MM.1S (cell line): ENCODE results near the gene INTS4.

Experiments
- DNase-seq: peaks from one replicate; pipeline ENCODE4 v3.0.0-alpha.2; 2015
- H2AFZ ChIP-seq: fragments of 300-600 bp; sonication (generic); 2 replicates; pipeline ENCODE4 v1.6.0; 2016; ENCODE audit warnings: antibody characterized with exemption, low read length
- H3F3A ChIP-seq: fragments of 300-600 bp; sonication (generic); 2 replicates; pipeline ENCODE4 v1.6.1; 2016; ENCODE audit warnings: mild to moderate bottlenecking, antibody characterized with exemption, low read length, moderate library complexity, mixed read lengths; ENCODE audit not compliant: insufficient read depth
- H3K27ac ChIP-seq: fragments of 300-600 bp; sonication (generic); 2 replicates; pipeline ENCODE4 v1.5.1; 2016; ENCODE audit warnings: mild to moderate bottlenecking, low read length
- H3K27me3 ChIP-seq: fragments of 300-600 bp; sonication (generic); replicated peaks from 2 replicates; pipeline ENCODE4 v1.6.0; 2016; ENCODE audit warnings: low read length; ENCODE audit not compliant: insufficient read depth
- H3K36me3 ChIP-seq: fragments of 300-600 bp; sonication (generic); replicated peaks from 2 replicates; pipeline ENCODE4 v1.6.1; 2016; ENCODE audit warnings: mild to moderate bottlenecking, low read length, mixed read lengths; ENCODE audit not compliant: insufficient read depth
- H3K4me1 ChIP-seq: fragments of 300-600 bp; sonication (generic); 2 replicates; pipeline ENCODE4 v1.6.1; 2016; ENCODE audit warnings: low read length, mixed read lengths
- H3K4me2 ChIP-seq: fragments of 300-600 bp; sonication (generic); 2 replicates; pipeline ENCODE4 v1.6.0; 2016; ENCODE audit warnings: low read depth, low read length
- H3K4me3 ChIP-seq: fragments of 300-600 bp; sonication (generic); 2 replicates; pipeline ENCODE4 v1.5.1; 2016; ENCODE audit warnings: low read length, mixed read lengths
- H3K79me2 ChIP-seq: fragments of 300-600 bp; sonication (generic); 2 replicates; pipeline ENCODE4 v1.6.1; 2016; ENCODE audit warnings: mixed run types, low read length, mixed read lengths
- H3K9ac ChIP-seq: fragments of 300-600 bp; sonication (generic); 2 replicates; pipeline ENCODE4 v1.6.1; 2016; ENCODE audit warnings: low read length, mixed read lengths
- H3K9me2 ChIP-seq: fragments of 300-600 bp; sonication (generic); replicated peaks from 2 replicates; pipeline ENCODE4 v1.6.1; 2016; ENCODE audit warnings: mild to moderate bottlenecking, low read length, mixed read lengths; ENCODE audit not compliant: insufficient read depth
- H3K9me3 ChIP-seq: fragments of 300-600 bp; sonication (generic); replicated peaks from 2 replicates; pipeline ENCODE4 v1.6.1; 2016; ENCODE audit warnings: mild to moderate bottlenecking, low read length, mixed read lengths; ENCODE audit not compliant: insufficient read depth
- H4K20me1 ChIP-seq: fragments of 300-600 bp; sonication (generic); 2 replicates; pipeline ENCODE4 v1.6.1; 2016; ENCODE audit warnings: mild to moderate bottlenecking, low read length, moderate library complexity, mixed read lengths; ENCODE audit not compliant: insufficient read depth
- EZH2 ChIP-seq: fragments of 300-600 bp; sonication (generic); optimal IDR thresholded peaks from 2 replicates; pipeline ENCODE3; 2017; ENCODE audit warnings: low read depth, mild to moderate bottlenecking, antibody characterized with exemption, low read length, mixed read lengths
- EZH2phosphoT487 ChIP-seq: fragments of 300-600 bp; sonication (generic); IDR thresholded peaks from 2 replicates; pipeline ENCODE4 v1.6.1; 2018; ENCODE audit warnings: antibody characterized with exemption, low read length
- TF ChIP-seq, protein P1 (sequence below): fragments of 300-600 bp; sonication (generic); IDR thresholded peaks from 2 replicates; pipeline ENCODE4 v1.5.1; 2016; ENCODE audit warnings: antibody characterized with exemption, low read length, mixed read lengths

The INTS4 gene

DNA sequence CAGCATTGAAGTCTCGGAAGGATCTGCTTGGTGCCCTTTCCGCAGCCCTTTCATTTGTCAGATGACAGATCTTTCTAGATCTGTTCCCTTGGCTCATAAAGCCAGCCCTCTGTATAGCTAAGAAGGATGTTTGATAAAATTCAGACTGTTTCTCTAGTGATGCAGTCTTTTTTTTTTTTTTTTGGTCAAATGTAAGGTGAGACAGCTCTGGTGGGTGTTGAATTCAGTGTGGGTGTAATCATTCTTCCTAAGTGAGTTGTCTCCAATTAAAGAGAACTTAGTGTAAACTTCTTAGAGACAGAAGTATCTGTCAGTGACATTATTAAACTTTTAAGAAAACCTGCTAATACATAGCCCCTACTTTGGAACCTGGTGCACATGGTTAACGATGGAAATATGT lies 120.3 kb downstream of the INTS4 start:
- H3K36me3 ChIP-seq: no peaks in the 10 kb centered on the region
- H3F3A ChIP-seq: peaks cover 7% of the 10 kb centered on the region
- no peaks in the 10 kb centered on the region for H4K20me1 ChIP-seq
- no peaks in the 10 kb centered on the region for H3K9me2 ChIP-seq
- no peak overlapping the region for H3K4me3 ChIP-seq
- H3K27me3 ChIP-seq: no peaks in the 10 kb centered on the region
- H2AFZ ChIP-seq: no peak overlapping the region
- H3K9ac ChIP-seq: no peak overlapping the region
- no peak overlapping the region for H3K27ac ChIP-seq
- H3K79me2 ChIP-seq: no peaks in the 10 kb centered on the region
- TF ChIP-seq, protein P1, sequence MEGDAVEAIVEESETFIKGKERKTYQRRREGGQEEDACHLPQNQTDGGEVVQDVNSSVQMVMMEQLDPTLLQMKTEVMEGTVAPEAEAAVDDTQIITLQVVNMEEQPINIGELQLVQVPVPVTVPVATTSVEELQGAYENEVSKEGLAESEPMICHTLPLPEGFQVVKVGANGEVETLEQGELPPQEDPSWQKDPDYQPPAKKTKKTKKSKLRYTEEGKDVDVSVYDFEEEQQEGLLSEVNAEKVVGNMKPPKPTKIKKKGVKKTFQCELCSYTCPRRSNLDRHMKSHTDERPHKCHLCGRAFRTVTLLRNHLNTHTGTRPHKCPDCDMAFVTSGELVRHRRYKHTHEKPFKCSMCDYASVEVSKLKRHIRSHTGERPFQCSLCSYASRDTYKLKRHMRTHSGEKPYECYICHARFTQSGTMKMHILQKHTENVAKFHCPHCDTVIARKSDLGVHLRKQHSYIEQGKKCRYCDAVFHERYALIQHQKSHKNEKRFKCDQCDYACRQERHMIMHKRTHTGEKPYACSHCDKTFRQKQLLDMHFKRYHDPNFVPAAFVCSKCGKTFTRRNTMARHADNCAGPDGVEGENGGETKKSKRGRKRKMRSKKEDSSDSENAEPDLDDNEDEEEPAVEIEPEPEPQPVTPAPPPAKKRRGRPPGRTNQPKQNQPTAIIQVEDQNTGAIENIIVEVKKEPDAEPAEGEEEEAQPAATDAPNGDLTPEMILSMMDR: no peak
- no peak for TF ChIP-seq EZH2phosphoT487
- H3K9me3 ChIP-seq: no peaks in the 10 kb centered on the region
- DNase-seq: no peak
- no peak overlapping the region for H3K4me2 ChIP-seq
- H3K4me1 ChIP-seq: peaks cover 9% of the 10 kb centered on the region

DNA sequence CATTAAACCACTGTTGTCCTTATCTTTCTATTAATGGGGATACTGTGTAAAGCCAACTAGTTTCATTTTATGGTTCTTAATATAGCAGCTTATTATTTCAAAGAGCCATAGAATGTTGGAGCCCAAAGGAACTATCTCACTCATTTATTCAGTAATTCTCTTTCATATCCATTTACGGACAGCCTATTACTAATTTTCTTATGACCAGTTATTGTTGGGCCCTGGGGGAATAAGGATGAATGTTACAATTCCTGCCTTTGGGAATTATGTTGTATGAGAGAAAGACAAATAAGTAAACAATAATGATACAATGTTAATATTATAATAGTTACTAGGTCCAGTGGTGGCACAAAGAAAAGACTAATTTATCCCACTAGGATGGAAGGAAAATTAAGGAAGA lies 121.1 kb downstream of the INTS4 start:
- TF ChIP-seq EZH2: no peak
- TF ChIP-seq EZH2phosphoT487: no peak
- TF ChIP-seq, protein P1: no peak
- DNase-seq: no peak
- H3K36me3 ChIP-seq: no peaks in the 10 kb centered on the region
- no peaks in the 10 kb centered on the region; the same call in 1 of the 2 replicates for H3F3A ChIP-seq
- H3K27ac ChIP-seq: no peak overlapping the region
- no peaks in the 10 kb centered on the region for H4K20me1 ChIP-seq
- no peaks in the 10 kb centered on the region for H3K79me2 ChIP-seq
- H3K4me1 ChIP-seq: peaks cover under 1% of the 10 kb centered on the region; the same call in 1 of the 2 replicates
- no peaks in the 10 kb centered on the region for H3K9me2 ChIP-seq
- H3K9me3 ChIP-seq: no peaks in the 10 kb centered on the region
- H3K9ac ChIP-seq: no peak overlapping the region
- H3K27me3 ChIP-seq: no peaks in the 10 kb centered on the region
- no peak overlapping the region for H2AFZ ChIP-seq
- H3K4me2 ChIP-seq: no peak overlapping the region
- no peak overlapping the region for H3K4me3 ChIP-seq

DNA sequence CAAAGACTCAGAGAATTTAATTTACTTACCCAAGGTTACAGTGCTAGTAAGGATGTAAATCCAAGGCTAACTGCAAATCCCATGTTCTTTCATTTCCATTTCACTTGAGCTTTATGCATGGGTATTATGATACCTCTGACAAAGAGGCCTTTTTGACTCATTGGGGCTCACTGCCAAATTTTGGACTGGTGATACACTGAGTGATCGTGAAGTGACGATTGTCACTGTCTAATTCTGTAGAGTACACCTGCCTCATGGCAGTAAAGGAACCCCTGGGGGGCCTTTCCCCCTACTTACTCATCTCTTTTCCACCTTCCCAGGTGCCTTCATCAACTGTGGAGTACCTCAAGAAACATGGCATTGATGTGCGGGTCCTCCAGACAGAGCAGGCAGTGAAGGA lies 122.6 kb downstream of the INTS4 start:
- Histone ChIP-seq H3K4me1 (no peaks in the 10 kb centered on the region), H3K79me2 (no peaks in the 10 kb centered on the region), H3K27ac (no peak overlapping the region), H3K9me3 (no peaks in the 10 kb centered on the region), H3K9ac (no peak overlapping the region), H3K27me3 (no peaks in the 10 kb centered on the region), H4K20me1 (no peaks in the 10 kb centered on the region), H2AFZ (no peak overlapping the region), H3K9me2 (no peaks in the 10 kb centered on the region), H3F3A (no peaks in the 10 kb centered on the region), H3K36me3 (no peaks in the 10 kb centered on the region), H3K4me3 (no peak overlapping the region), H3K4me2 (no peak overlapping the region)
- TF ChIP-seq EZH2: no peak
- no peak for TF ChIP-seq EZH2phosphoT487
- TF ChIP-seq, protein P1: no peak
- no peak for DNase-seq

DNA sequence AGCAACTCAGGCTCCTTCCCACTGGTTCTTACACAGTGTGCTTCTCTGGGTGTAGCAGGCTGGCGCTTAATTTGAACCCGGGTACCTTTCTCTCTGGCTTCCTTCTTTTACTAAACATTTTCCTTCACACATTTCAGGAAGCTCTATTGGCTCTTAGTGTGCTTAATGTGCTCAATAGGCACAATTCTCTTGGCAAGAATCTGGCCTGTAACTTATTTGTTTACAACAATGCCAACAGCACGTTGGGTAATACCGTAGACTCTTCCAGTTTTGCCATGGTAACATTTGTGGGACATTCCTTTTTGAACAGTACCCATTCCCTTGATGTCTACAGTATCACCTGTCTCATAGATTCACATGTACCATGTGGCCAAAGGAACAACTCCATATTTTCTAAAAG lies 125.7 kb downstream of the INTS4 start:
- Histone ChIP-seq H3K4me3 (no peak overlapping the region), H3K9me3 (no peaks in the 10 kb centered on the region), H3K9me2 (no peaks in the 10 kb centered on the region), H3F3A (no peaks in the 10 kb centered on the region), H3K36me3 (no peaks in the 10 kb centered on the region), H3K79me2 (no peaks in the 10 kb centered on the region), H3K27me3 (no peaks in the 10 kb centered on the region), H4K20me1 (no peaks in the 10 kb centered on the region), H3K9ac (no peak overlapping the region), H3K4me2 (no peak overlapping the region), H2AFZ (no peak overlapping the region), H3K27ac (no peak overlapping the region), H3K4me1 (no peaks in the 10 kb centered on the region)
- DNase-seq: no peak
- TF ChIP-seq, protein P1: no peak
- no peak for TF ChIP-seq EZH2
- no peak for TF ChIP-seq EZH2phosphoT487
